GM23338 (cell line): ENCODE results near the gene HIC2. TPM values are rescaled to one million over a fixed set of nuclear protein-coding genes. Genes with fewer than 3 reads are reported as not detected.

Experiments used
- CREB1 ChIP-seq: fragments of 250-450 bp; sonication (Bioruptor Pico); IDR thresholded peaks from 2 replicates; pipeline ENCODE4 v1.5.0; 2020; ENCODE audit warnings: low read depth, mild to moderate bottlenecking, moderate library complexity
- EZH2 ChIP-seq: fragments of 200-600 bp; sonication (generic); IDR thresholded peaks from one replicate; pipeline ENCODE4 v1.8.0; 2017; ENCODE audit warnings: antibody characterized with exemption, mild to moderate bottlenecking, low read depth; ENCODE audit not compliant: unreplicated experiment
- EZH2phosphoT487 ChIP-seq: fragments of 200-600 bp; sonication (generic); IDR thresholded peaks from one replicate; pipeline ENCODE4 v1.8.1; 2018; ENCODE audit warnings: antibody characterized with exemption; ENCODE audit not compliant: unreplicated experiment
- JUNB ChIP-seq: IDR thresholded peaks from one replicate; pipeline ENCODE4 v1.6.1; 2016; ENCODE audit warnings: antibody characterized with exemption; ENCODE audit not compliant: unreplicated experiment
- POLR2AphosphoS5 ChIP-seq: IDR thresholded peaks from 2 replicates; pipeline ENCODE4 v1.6.1; 2016; ENCODE audit warnings: antibody characterized with exemption, low read depth
- STAT1 ChIP-seq: IDR thresholded peaks from one replicate; pipeline ENCODE4 v1.6.1; 2016; ENCODE audit warnings: antibody characterized with exemption; ENCODE audit not compliant: unreplicated experiment
- ZNF114 ChIP-seq: fragments of 250-450 bp; sonication (Bioruptor Pico); IDR thresholded peaks from 2 replicates; pipeline ENCODE4 v1.5.0; 2020; ENCODE audit warnings: mild to moderate bottlenecking, moderate library complexity
- polyA plus RNA-seq: library from polyadenylated mRNA; unstranded; fragments of >200 nt; fragmentation: Nextera tagmentation; extraction: Ambion mirVana; gene quantifications from 2 replicates; pipeline ENCODE4 v1.2.1, GENCODE V29; 2016
- total RNA-seq: library from RNA; depleted of rRNA; stranded (reverse); fragments of >200 nt; shearing (Covaris generic); gene quantifications from 2 replicates; pipeline ENCODE4 v1.2.3, GENCODE V29; 2014
- TF ChIP-seq, protein P1 (sequence below): fragments of 250-450 bp; sonication (Bioruptor Pico); IDR thresholded peaks from 2 replicates; pipeline ENCODE4 v1.5.0; 2020; ENCODE audit warnings: mild to moderate bottlenecking, moderate library complexity
- TF ChIP-seq, protein P2 (sequence below), 2 experiments: fragments of 200-600 bp in 1 of 2; sonication (generic) in 1 of 2; conservative IDR thresholded peaks; 2 replicates each; pipeline versions ENCODE4 v1.5.1 to v1.6.1; 2016 to 2017; ENCODE audit warnings: antibody characterized with exemption in 2 of 2, low read depth in 2 of 2, mild to moderate bottlenecking in 2 of 2, moderate library complexity in 1 of 2

Gene HIC2
- total and polyA plus RNA-seq, 2 experiments from 2014 or later: 8.0 to 34.0 TPM

DNA sequence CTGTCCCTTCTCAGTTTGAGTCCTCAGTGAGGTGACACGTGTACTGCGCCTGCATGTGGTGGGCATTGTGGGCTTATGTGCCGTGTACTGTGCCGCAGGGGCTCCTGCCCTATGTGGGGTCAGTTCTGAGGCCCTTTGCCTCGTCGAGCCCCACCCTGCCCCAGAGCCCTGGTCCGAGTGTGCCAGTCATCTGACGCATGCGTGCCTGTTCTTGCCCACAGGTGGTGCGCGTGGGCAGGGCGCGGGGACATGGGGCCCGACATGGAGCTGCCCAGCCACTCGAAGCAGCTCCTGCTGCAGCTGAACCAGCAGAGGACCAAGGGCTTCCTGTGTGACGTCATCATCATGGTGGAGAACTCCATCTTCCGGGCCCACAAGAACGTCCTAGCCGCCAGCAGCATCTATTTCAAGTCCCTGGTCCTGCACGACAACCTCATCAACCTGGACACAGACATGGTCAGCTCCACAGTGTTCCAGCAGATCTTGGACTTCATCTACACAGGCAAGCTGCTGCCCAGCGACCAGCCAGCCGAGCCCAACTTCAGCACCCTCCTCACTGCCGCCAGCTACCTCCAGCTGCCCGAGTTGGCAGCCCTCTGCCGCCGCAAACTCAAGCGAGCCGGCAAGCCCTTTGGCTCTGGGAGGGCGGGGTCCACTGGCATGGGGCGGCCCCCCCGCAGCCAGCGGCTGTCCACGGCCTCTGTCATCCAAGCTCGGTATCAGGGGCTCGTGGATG, 27.7 kb downstream of the HIC2 start (continued):
- TF ChIP-seq, protein P1, sequence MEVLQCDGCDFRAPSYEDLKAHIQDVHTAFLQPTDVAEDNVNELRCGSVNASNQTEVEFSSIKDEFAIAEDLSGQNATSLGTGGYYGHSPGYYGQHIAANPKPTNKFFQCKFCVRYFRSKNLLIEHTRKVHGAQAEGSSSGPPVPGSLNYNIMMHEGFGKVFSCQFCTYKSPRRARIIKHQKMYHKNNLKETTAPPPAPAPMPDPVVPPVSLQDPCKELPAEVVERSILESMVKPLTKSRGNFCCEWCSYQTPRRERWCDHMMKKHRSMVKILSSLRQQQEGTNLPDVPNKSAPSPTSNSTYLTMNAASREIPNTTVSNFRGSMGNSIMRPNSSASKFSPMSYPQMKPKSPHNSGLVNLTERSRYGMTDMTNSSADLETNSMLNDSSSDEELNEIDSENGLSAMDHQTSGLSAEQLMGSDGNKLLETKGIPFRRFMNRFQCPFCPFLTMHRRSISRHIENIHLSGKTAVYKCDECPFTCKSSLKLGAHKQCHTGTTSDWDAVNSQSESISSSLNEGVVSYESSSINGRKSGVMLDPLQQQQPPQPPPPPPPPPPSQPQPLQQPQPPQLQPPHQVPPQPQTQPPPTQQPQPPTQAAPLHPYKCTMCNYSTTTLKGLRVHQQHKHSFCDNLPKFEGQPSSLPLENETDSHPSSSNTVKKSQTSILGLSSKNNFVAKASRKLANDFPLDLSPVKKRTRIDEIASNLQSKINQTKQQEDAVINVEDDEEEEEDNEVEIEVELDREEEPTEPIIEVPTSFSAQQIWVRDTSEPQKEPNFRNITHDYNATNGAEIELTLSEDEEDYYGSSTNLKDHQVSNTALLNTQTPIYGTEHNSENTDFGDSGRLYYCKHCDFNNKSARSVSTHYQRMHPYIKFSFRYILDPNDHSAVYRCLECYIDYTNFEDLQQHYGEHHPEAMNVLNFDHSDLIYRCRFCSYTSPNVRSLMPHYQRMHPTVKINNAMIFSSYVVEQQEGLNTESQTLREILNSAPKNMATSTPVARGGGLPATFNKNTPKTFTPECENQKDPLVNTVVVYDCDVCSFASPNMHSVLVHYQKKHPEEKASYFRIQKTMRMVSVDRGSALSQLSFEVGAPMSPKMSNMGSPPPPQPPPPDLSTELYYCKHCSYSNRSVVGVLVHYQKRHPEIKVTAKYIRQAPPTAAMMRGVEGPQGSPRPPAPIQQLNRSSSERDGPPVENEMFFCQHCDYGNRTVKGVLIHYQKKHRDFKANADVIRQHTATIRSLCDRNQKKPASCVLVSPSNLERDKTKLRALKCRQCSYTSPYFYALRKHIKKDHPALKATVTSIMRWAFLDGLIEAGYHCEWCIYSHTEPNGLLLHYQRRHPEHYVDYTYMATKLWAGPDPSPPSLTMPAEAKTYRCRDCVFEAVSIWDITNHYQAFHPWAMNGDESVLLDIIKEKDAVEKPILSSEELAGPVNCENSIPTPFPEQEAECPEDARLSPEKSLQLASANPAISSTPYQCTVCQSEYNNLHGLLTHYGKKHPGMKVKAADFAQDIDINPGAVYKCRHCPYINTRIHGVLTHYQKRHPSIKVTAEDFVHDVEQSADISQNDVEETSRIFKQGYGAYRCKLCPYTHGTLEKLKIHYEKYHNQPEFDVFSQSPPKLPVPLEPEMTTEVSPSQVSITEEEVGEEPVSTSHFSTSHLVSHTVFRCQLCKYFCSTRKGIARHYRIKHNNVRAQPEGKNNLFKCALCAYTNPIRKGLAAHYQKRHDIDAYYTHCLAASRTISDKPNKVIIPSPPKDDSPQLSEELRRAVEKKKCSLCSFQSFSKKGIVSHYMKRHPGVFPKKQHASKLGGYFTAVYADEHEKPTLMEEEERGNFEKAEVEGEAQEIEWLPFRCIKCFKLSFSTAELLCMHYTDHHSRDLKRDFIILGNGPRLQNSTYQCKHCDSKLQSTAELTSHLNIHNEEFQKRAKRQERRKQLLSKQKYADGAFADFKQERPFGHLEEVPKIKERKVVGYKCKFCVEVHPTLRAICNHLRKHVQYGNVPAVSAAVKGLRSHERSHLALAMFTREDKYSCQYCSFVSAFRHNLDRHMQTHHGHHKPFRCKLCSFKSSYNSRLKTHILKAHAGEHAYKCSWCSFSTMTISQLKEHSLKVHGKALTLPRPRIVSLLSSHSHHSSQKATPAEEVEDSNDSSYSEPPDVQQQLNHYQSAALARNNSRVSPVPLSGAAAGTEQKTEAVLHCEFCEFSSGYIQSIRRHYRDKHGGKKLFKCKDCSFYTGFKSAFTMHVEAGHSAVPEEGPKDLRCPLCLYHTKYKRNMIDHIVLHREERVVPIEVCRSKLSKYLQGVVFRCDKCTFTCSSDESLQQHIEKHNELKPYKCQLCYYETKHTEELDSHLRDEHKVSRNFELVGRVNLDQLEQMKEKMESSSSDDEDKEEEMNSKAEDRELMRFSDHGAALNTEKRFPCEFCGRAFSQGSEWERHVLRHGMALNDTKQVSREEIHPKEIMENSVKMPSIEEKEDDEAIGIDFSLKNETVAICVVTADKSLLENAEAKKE (CRISPR knock-in tag): no peak
- no peak for TF ChIP-seq JUNB
- no peak for TF ChIP-seq EZH2
- TF ChIP-seq EZH2phosphoT487: no peak
- TF ChIP-seq POLR2AphosphoS5: no peak
- no peak for TF ChIP-seq STAT1
- TF ChIP-seq CREB1 (CRISPR knock-in tag): no peak
- TF ChIP-seq ZNF114 (CRISPR knock-in tag): no peak
- TF ChIP-seq, protein P2, sequence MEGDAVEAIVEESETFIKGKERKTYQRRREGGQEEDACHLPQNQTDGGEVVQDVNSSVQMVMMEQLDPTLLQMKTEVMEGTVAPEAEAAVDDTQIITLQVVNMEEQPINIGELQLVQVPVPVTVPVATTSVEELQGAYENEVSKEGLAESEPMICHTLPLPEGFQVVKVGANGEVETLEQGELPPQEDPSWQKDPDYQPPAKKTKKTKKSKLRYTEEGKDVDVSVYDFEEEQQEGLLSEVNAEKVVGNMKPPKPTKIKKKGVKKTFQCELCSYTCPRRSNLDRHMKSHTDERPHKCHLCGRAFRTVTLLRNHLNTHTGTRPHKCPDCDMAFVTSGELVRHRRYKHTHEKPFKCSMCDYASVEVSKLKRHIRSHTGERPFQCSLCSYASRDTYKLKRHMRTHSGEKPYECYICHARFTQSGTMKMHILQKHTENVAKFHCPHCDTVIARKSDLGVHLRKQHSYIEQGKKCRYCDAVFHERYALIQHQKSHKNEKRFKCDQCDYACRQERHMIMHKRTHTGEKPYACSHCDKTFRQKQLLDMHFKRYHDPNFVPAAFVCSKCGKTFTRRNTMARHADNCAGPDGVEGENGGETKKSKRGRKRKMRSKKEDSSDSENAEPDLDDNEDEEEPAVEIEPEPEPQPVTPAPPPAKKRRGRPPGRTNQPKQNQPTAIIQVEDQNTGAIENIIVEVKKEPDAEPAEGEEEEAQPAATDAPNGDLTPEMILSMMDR (conservative IDR thresholded peaks at IDR 0.05; ENCODE audit: low read depth in 2 of 2): no peak
